ENCODE results near the gene ASB18.

- TF ChIP-seq, protein P1, sequence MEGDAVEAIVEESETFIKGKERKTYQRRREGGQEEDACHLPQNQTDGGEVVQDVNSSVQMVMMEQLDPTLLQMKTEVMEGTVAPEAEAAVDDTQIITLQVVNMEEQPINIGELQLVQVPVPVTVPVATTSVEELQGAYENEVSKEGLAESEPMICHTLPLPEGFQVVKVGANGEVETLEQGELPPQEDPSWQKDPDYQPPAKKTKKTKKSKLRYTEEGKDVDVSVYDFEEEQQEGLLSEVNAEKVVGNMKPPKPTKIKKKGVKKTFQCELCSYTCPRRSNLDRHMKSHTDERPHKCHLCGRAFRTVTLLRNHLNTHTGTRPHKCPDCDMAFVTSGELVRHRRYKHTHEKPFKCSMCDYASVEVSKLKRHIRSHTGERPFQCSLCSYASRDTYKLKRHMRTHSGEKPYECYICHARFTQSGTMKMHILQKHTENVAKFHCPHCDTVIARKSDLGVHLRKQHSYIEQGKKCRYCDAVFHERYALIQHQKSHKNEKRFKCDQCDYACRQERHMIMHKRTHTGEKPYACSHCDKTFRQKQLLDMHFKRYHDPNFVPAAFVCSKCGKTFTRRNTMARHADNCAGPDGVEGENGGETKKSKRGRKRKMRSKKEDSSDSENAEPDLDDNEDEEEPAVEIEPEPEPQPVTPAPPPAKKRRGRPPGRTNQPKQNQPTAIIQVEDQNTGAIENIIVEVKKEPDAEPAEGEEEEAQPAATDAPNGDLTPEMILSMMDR (IDR thresholded peaks at IDR 0.05; ENCODE audit: low read depth, low read length, poor library complexity, severe bottlenecking): no peak
- TF ChIP-seq EZH2phosphoT487 (IDR thresholded peaks at IDR 0.05; ENCODE audit: borderline replicate concordance, low read length): no peak
Measured at GRCh38 chr2:236246711-236247246, 17.4 kb downstream of the ASB18 start.
